ENCODE measurements around the gene SMG5.

GRCh38 chr1:156248323-156248683 is 34.3 kb downstream of the SMG5 start:
- TF ChIP-seq POLR2A (IDR thresholded peaks at IDR 0.05) (no peak), CTCF (IDR thresholded peaks at IDR 0.05) (no peak)

Data from ovary (tissue), 3 donors.